Liver (tissue), 9 donors: ENCODE measurements around the gene SPATA13. TPM values are rescaled to one million over a fixed set of nuclear protein-coding genes. Genes with fewer than 3 reads are reported as not detected.

ENCODE experiments used
- DNase-seq: peaks from one replicate; pipeline ENCODE4 v3.0.0-alpha.2; 2017; ENCODE audit warnings: low spot score
- H3K27ac ChIP-seq, 2 donors: one replicate each; pipeline ENCODE4 v1.7.0; 2013; ENCODE audit warnings: inconsistent platforms in 2 of 2, low read length in 2 of 2, control low read depth in 1 of 2, low read depth in 1 of 2, mild to moderate bottlenecking in 1 of 2
- H3K27me3 ChIP-seq, 4 donors: one replicate each; pipeline versions ENCODE4 v1.6.1 to v1.7.0; 2013; ENCODE audit warnings: low read length in 3 of 4, inconsistent platforms in 1 of 4, mild to moderate bottlenecking in 1 of 4, moderate library complexity in 1 of 4; ENCODE audit not compliant: control insufficient read depth in 4 of 4, insufficient read depth in 4 of 4
- H3K36me3 ChIP-seq, 4 donors: one replicate each; pipeline versions ENCODE4 v1.6.1 to v1.7.0; 2013; ENCODE audit warnings: low read length in 3 of 4, mild to moderate bottlenecking in 3 of 4, low read depth in 1 of 4, moderate library complexity in 1 of 4; ENCODE audit not compliant: control insufficient read depth in 4 of 4, insufficient read depth in 3 of 4
- H3K4me1 ChIP-seq, 4 donors: one replicate each; pipeline versions ENCODE4 v1.6.1 to v1.7.0; 2013; ENCODE audit warnings: low read length in 3 of 4, mild to moderate bottlenecking in 3 of 4, moderate library complexity in 1 of 4; ENCODE audit not compliant: control insufficient read depth in 4 of 4, insufficient read depth in 4 of 4
- H3K4me3 ChIP-seq, 3 donors: one replicate each; pipeline versions ENCODE4 v1.6.1 to v1.7.0; 2013; ENCODE audit warnings: low read length in 3 of 3, control low read depth in 1 of 3, low read depth in 1 of 3, mild to moderate bottlenecking in 1 of 3
- H3K9ac ChIP-seq, 2 donors: one replicate each; pipeline ENCODE4 v1.7.0; 2013; ENCODE audit warnings: low read length in 2 of 2, mild to moderate bottlenecking in 2 of 2, moderate library complexity in 2 of 2, control low read depth in 1 of 2, low read depth in 1 of 2
- H3K9me3 ChIP-seq, 4 donors: one replicate each; pipeline versions ENCODE4 v1.6.1 to v1.7.0; 2013; ENCODE audit warnings: low read length in 3 of 4; ENCODE audit not compliant: control insufficient read depth in 4 of 4
- ATF3 ChIP-seq: IDR thresholded peaks from 2 replicates; pipeline ENCODE4 v1.6.1; 2016; ENCODE audit warnings: antibody characterized with exemption
- CTCF ChIP-seq: fragments of 150-350 bp; IDR thresholded peaks from 2 replicates; pipeline ENCODE4 v1.5.1; 2017; ENCODE audit warnings: improper control_type of control experiment, low read depth, low read length; ENCODE audit not compliant: missing input control
- EGR1 ChIP-seq, 2 donors: IDR thresholded peaks; 2 replicates each; pipeline ENCODE4 v1.6.1; 2016 to 2018; ENCODE audit warnings: antibody characterized with exemption in 2 of 2, low read depth in 2 of 2
- FOXA1 ChIP-seq: IDR thresholded peaks from 2 replicates; pipeline ENCODE4 v1.6.1; 2016; ENCODE audit warnings: antibody characterized with exemption
- GABPA ChIP-seq, 2 donors: IDR thresholded peaks in 1 of 2; conservative IDR thresholded peaks in 1 of 2; 2 replicates each; pipeline ENCODE4 v1.6.1; 2016; ENCODE audit warnings: antibody characterized with exemption in 2 of 2, mild to moderate bottlenecking in 1 of 2, moderate library complexity in 1 of 2
- HNF4A ChIP-seq, 2 donors: conservative IDR thresholded peaks; 2 replicates each; pipeline ENCODE4 v1.6.1; 2016; ENCODE audit warnings: antibody characterized with exemption in 2 of 2, mild to moderate bottlenecking in 2 of 2
- HNF4G ChIP-seq: IDR thresholded peaks from 2 replicates; pipeline ENCODE4 v1.6.1; 2016; ENCODE audit warnings: antibody characterized with exemption
- JUND ChIP-seq, 2 donors: IDR thresholded peaks; 2 replicates each; pipeline ENCODE4 v1.6.1; 2016; ENCODE audit warnings: antibody characterized with exemption in 2 of 2
- MAX ChIP-seq: IDR thresholded peaks from 2 replicates; pipeline ENCODE4 v1.6.1; 2016; ENCODE audit warnings: antibody characterized with exemption
- NR2F2 ChIP-seq: IDR thresholded peaks from 2 replicates; pipeline ENCODE4 v1.6.1; 2016; ENCODE audit warnings: antibody characterized with exemption
- RAD21 ChIP-seq, 2 donors: IDR thresholded peaks; 2 replicates each; pipeline ENCODE4 v1.6.1; 2016; ENCODE audit warnings: antibody characterized with exemption in 2 of 2, mild to moderate bottlenecking in 2 of 2
- REST ChIP-seq: IDR thresholded peaks from 2 replicates; pipeline ENCODE4 v1.6.1; 2016; ENCODE audit warnings: antibody characterized with exemption, mild to moderate bottlenecking
- RXRA ChIP-seq, 2 donors: IDR thresholded peaks; 2 replicates each; pipeline ENCODE4 v1.6.1; 2017 to 2018; ENCODE audit warnings: antibody characterized with exemption in 2 of 2, mild to moderate bottlenecking in 1 of 2
- TAF1 ChIP-seq: conservative IDR thresholded peaks from 2 replicates; pipeline ENCODE4 v1.6.1; 2016; ENCODE audit warnings: antibody characterized with exemption, mild to moderate bottlenecking
- YY1 ChIP-seq: IDR thresholded peaks from 2 replicates; pipeline ENCODE4 v1.6.1; 2016; ENCODE audit warnings: antibody characterized with exemption, mild to moderate bottlenecking
- ZBTB33 ChIP-seq: IDR thresholded peaks from 2 replicates; pipeline ENCODE4 v1.6.1; 2016; ENCODE audit warnings: antibody characterized with exemption
- WGBS: extraction: QIAGEN DNeasy Blood & Tissue Kit; methylation state at CpG from one replicate; pipeline ENCODE4 v1.1.7; 2013; 5-methylcytosine and 5-hydroxymethylcytosine counted together
- polyA plus RNA-seq, 2 donors: library from polyadenylated mRNA; stranded (reverse) in 1 of 2; unstranded in 1 of 2; fragments of 200-250 nt in 1 of 2; fragments of >200 nt in 1 of 2; fragmentation: Nextera tagmentation in 1 of 2; extraction: Ambion mirVana in 1 of 2; gene quantifications; one replicate each; pipeline versions ENCODE4 v1.2.1 to v1.2.3, GENCODE V29; 2013 to 2015
- total RNA-seq, 2 donors: library from RNA; depleted of rRNA; stranded (reverse); fragments of >200 nt; gene quantifications; one replicate each; pipeline ENCODE4 v1.2.3, GENCODE V29; 2014
- donor health status: healthy.
- donor health status: healthy.
- donor health status: healthy.
- donor health status: healthy.
- donor health status: healthy.

The SPATA13 gene
- total and polyA plus RNA-seq, 4 donors = 10.0 to 57.6 (median 20.4) TPM

- TF ChIP-seq CTCF (no peak), FOXA1 (no peak), YY1 (no peak), MAX (no peak), EGR1 (IDR thresholded peaks at IDR 0.05; ENCODE audit: low read depth in 2 of 2) (no peak), GABPA (IDR thresholded peaks at IDR 0.05 in 1 of 2, conservative IDR thresholded peaks at IDR 0.05 in 1 of 2) (no peak)
- no peaks in the 10 kb centered on the region for H3K36me3 ChIP-seq
- 85% methylated on average over 6 of the region's 6 CpGs for WGBS
- H3K4me1 ChIP-seq = no peaks in the 10 kb centered on the region
- DNase-seq = no peak
- no peak overlapping the region for H3K9ac ChIP-seq
- no peak overlapping the region for H3K4me3 ChIP-seq
- H3K27ac ChIP-seq = no peak overlapping the region
- peaks cover 0 to 7% (median 4%) of the 10 kb centered on the region in 4 donors for H3K9me3 ChIP-seq
- H3K27me3 ChIP-seq = no peaks in the 10 kb centered on the region
These were observed 25.8 kb upstream of the SPATA13 start for GRCh38 chr13:24134757-24135156.

- DNase-seq = no peak
- Histone ChIP-seq H3K9ac (no peak overlapping the region), H3K4me1 (no peaks in the 10 kb centered on the region), H3K36me3 (no peaks in the 10 kb centered on the region), H3K27me3 (no peaks in the 10 kb centered on the region), H3K9me3 (peaks cover 0 to 7% (median 4%) of the 10 kb centered on the region in 4 donors), H3K27ac (no peak overlapping the region), H3K4me3 (no peak overlapping the region)
- WGBS = 95% methylated on average over 5 of the region's 5 CpGs
- TF ChIP-seq CTCF (no peak), RXRA (IDR thresholded peaks at IDR 0.05) (no peak), JUND (IDR thresholded peaks at IDR 0.05) (no peak), FOXA1 (no peak), MAX (no peak), ZBTB33 (no peak), ATF3 (no peak), NR2F2 (no peak), GABPA (IDR thresholded peaks at IDR 0.05 in 1 of 2, conservative IDR thresholded peaks at IDR 0.05 in 1 of 2) (no peak), RAD21 (IDR thresholded peaks at IDR 0.05) (no peak), HNF4A (conservative IDR thresholded peaks at IDR 0.05) (no peak), TAF1 (no peak), REST (no peak), HNF4G (no peak), EGR1 (IDR thresholded peaks at IDR 0.05; ENCODE audit: low read depth in 2 of 2) (no peak)
These were observed 24.7 kb upstream of the SPATA13 start for GRCh38 chr13:24135674-24136300.
